ENCODE measurements around the gene ACBD5.
"Not testable (repeated sequence)": the region's sequence is repeated elsewhere in the genome, so short reads cannot be mapped to it uniquely, and the experiment has no call there.

The ACBD5 gene

GRCh38 chr10:27240212-27241009 is at the start of gene ACBD5:
TSS of gene ACBD5 (minus strand) at chr10:27240797. CDS start at chr10:27240688, 109 bp downstream.
- DNase-seq = peak; percentile 37

- DNase-seq = no peak
Measured at GRCh38 chr10:27285093-27285492, 44.5 kb upstream of the ACBD5 start.

- DNase-seq = no peak
Measured at GRCh38 chr10:27276581-27276980, 36.0 kb upstream of the ACBD5 start.

- not testable (repeated sequence) for DNase-seq
Measured at GRCh38 chr10:27266025-27266424, 25.4 kb upstream of the ACBD5 start.

- DNase-seq = not testable (repeated sequence)
Measured at GRCh38 chr10:27262788-27263187, 22.2 kb upstream of the ACBD5 start.

- DNase-seq = no peak
Measured at GRCh38 chr10:27258838-27259812, 18.5 kb upstream of the ACBD5 start.

GRCh38 chr10:27258492-27258837 is 17.9 kb upstream of the ACBD5 start:
- DNase-seq = no peak

GRCh38 chr10:27256299-27257189 is 15.9 kb upstream of the ACBD5 start:
- no peak for DNase-seq

GRCh38 chr10:27253576-27253975 is 13.0 kb upstream of the ACBD5 start:
- no peak for DNase-seq

GRCh38 chr10:27252267-27253000 is 11.8 kb upstream of the ACBD5 start:
- no peak for DNase-seq

GRCh38 chr10:27251554-27251953 is 11.0 kb upstream of the ACBD5 start:
- no peak for DNase-seq

GRCh38 chr10:27248215-27248614 is 7.6 kb upstream of the ACBD5 start:
- DNase-seq = no peak

- DNase-seq = no peak
Measured at GRCh38 chr10:27247441-27247840, 6.8 kb upstream of the ACBD5 start.

GRCh38 chr10:27247006-27247405 is 6.4 kb upstream of the ACBD5 start:
- DNase-seq = no peak

GRCh38 chr10:27245836-27246235 is 5.2 kb upstream of the ACBD5 start:
- DNase-seq = no peak

- no peak for DNase-seq
Measured at GRCh38 chr10:27244976-27245375, 4.4 kb upstream of the ACBD5 start.

- no peak for DNase-seq
Measured at GRCh38 chr10:27242951-27243551, 2.5 kb upstream of the ACBD5 start.

GRCh38 chr10:27242473-27242950 is 1.9 kb upstream of the ACBD5 start:
- no peak for DNase-seq

GRCh38 chr10:27241652-27242472 is 1.3 kb upstream of the ACBD5 start:
- DNase-seq = peak; percentile 89

- DNase-seq = no peak
Measured at GRCh38 chr10:27241010-27241651, 534 bp upstream of the ACBD5 start.

Measured in NCI-H1048 (cell line).